Measurements from ENCODE around the gene DIMT1. TPM values are rescaled to one million over a fixed set of nuclear protein-coding genes. Genes with fewer than 3 reads are reported as not detected.

The DIMT1 gene
- polyA plus RNA-seq, 1 donor (not counting 4 experiments of a cell fraction or from before 2014, with no cell fraction given) = 49.9 TPM

GRCh38 chr5:62412549-62413329, 9.0 kb upstream of the DIMT1 start, which contains the start of gene IPO11:
IPO11 (plus strand) TSS chr5:62412763; CDS start chr5:62437280, 24,517 bp downstream.
- FAIRE-seq = peak; percentile 90
- peak within 1 kb of the TSS; percentile 91 for H3K27ac ChIP-seq (ENCODE audit: control insufficient read depth, insufficient read depth, low read length)
- peaks cover 48% of the 10 kb centered on the region for H3K79me2 ChIP-seq (ENCODE audit: control insufficient read depth, insufficient read depth, low read length)

GRCh38 chr5:62395210-62395950, 8.3 kb downstream of the DIMT1 start:
- no peak overlapping the region for H2AFZ ChIP-seq (ENCODE audit: control insufficient read depth, low read length)
- H3K79me2 ChIP-seq (ENCODE audit: control insufficient read depth, insufficient read depth, low read length) = no peaks in the 10 kb centered on the region
- DNase-seq (ENCODE audit: low read depth, low spot score) (no peak), FAIRE-seq (no peak)
- no peak overlapping the region for H3K9ac ChIP-seq (ENCODE audit: control insufficient read depth, extremely low read depth, insufficient read depth, low read length)
- H3K27ac ChIP-seq (ENCODE audit: control insufficient read depth, insufficient read depth, low read length) = no peak overlapping the region
- dilution Hi-C loops (cut with MboI; ENCODE audit: extremely low pct_ligation_motif_present, low sequenced_read_pairs) = no loop called here
- H3K27me3 ChIP-seq (ENCODE audit: control insufficient read depth, extremely low read depth, insufficient read depth, low read length) = no peaks in the 10 kb centered on the region
- no peaks in the 10 kb centered on the region for H3K4me1 ChIP-seq (ENCODE audit: control insufficient read depth, extremely low read depth, insufficient read depth, low read length)
- H3K9me1 ChIP-seq (ENCODE audit: control insufficient read depth, extremely low read depth, insufficient read depth, low read length) = no peaks in the 10 kb centered on the region
- no peak overlapping the region for H3K4me2 ChIP-seq (ENCODE audit: control insufficient read depth, extremely low read depth, insufficient read depth, low read depth, low read length)
- no peaks in the 10 kb centered on the region for H3K9me3 ChIP-seq (ENCODE audit: control insufficient read depth, low read depth, low read length)
- H3K4me3 ChIP-seq (ENCODE audit: control insufficient read depth in 2 of 3, extremely low read depth in 1 of 3, insufficient read depth in 2 of 3, low read depth in 1 of 3, low read length in 3 of 3) = no peak overlapping the region
- peaks cover 10 to 27% of the 10 kb centered on the region in 2 experiments for H3K36me3 ChIP-seq (ENCODE audit: control insufficient read depth in 2 of 2, extremely low read depth in 1 of 2, insufficient read depth in 2 of 2, low read length in 2 of 2)
- TF ChIP-seq CTCF (optimal IDR thresholded peaks at IDR 0.05 in 1 of 3, IDR thresholded peaks at IDR 0.05 in 1 of 3, conservative IDR thresholded peaks at IDR 0.05 in 1 of 3; ENCODE audit: extremely low read depth in 1 of 3, insufficient read depth in 2 of 3, low read length in 3 of 3) (no peak), EZH2 (IDR thresholded peaks at IDR 0.05; ENCODE audit: low read length) (no peak)
- H4K20me1 ChIP-seq (ENCODE audit: control insufficient read depth, extremely low read depth, insufficient read depth, low read length) = no peaks in the 10 kb centered on the region

More at GRCh38 chr5:62412549-62413329, 9.0 kb upstream of the DIMT1 start, which contains the start of gene IPO11:
- Histone ChIP-seq H3K9me3 (ENCODE audit: control insufficient read depth, low read depth, low read length) (no peaks in the 10 kb centered on the region), H2AFZ (ENCODE audit: control insufficient read depth, low read length) (peak within 1 kb of the TSS; percentile 93), H4K20me1 (ENCODE audit: control insufficient read depth, extremely low read depth, insufficient read depth, low read length) (no peaks in the 10 kb centered on the region), H3K9ac (ENCODE audit: control insufficient read depth, extremely low read depth, insufficient read depth, low read length) (peak within 1 kb of the TSS; percentile 96), H3K4me1 (ENCODE audit: control insufficient read depth, extremely low read depth, insufficient read depth, low read length) (peaks cover 15% of the 10 kb centered on the region), H3K4me3 (ENCODE audit: control insufficient read depth in 2 of 3, extremely low read depth in 1 of 3, insufficient read depth in 2 of 3, low read depth in 1 of 3, low read length in 3 of 3) (peak within 1 kb of the TSS; percentile 77 to 95 (median 95)), H3K9me1 (ENCODE audit: control insufficient read depth, extremely low read depth, insufficient read depth, low read length) (no peaks in the 10 kb centered on the region), H3K4me2 (ENCODE audit: control insufficient read depth, extremely low read depth, insufficient read depth, low read depth, low read length) (peak within 1 kb of the TSS; percentile 98), H3K36me3 (ENCODE audit: control insufficient read depth in 2 of 2, extremely low read depth in 1 of 2, insufficient read depth in 2 of 2, low read length in 2 of 2) (no peaks in the 10 kb centered on the region), H3K27me3 (ENCODE audit: control insufficient read depth, extremely low read depth, insufficient read depth, low read length) (no peaks in the 10 kb centered on the region)
- DNase-seq (ENCODE audit: low read depth, low spot score) = peak; percentile 91
- TF ChIP-seq EZH2 (IDR thresholded peaks at IDR 0.05; ENCODE audit: low read length) = no peak
- no peak for TF ChIP-seq CTCF (optimal IDR thresholded peaks at IDR 0.05 in 1 of 3, IDR thresholded peaks at IDR 0.05 in 1 of 3, conservative IDR thresholded peaks at IDR 0.05 in 1 of 3; ENCODE audit: extremely low read depth in 1 of 3, insufficient read depth in 2 of 3, low read length in 3 of 3)
- dilution Hi-C loops (cut with MboI; ENCODE audit: extremely low pct_ligation_motif_present, low sequenced_read_pairs) = no loop called here

Data from keratinocyte (primary cell).